Activated CD4-positive, alpha-beta T cell treated with anti-CD3 and anti-CD28 coated beads, Interleukin-2, amount 50 U/mL, for 4 hours (primary cell): Measurements from ENCODE around the gene ZDHHC11.
"Not testable (repeated sequence)": the region's sequence is repeated elsewhere in the genome, so short reads cannot be mapped to it uniquely, and the experiment has no call there.

ENCODE experiments used
- DNase-seq, 2 experiments: peaks; one replicate each; pipeline ENCODE4 v3.0.0-alpha.2; 2020

ZDHHC11 gene

GRCh38 chr5:858726-859125 is 7.9 kb upstream of the ZDHHC11 start:
- no peak for DNase-seq

GRCh38 chr5:856531-857425 is 6.0 kb upstream of the ZDHHC11 start:
- no peak for DNase-seq

GRCh38 chr5:855771-856530 is 5.2 kb upstream of the ZDHHC11 start:
- DNase-seq = no peak

GRCh38 chr5:854966-855743 is 4.4 kb upstream of the ZDHHC11 start:
- no peak for DNase-seq

- no peak for DNase-seq
These were observed 3.4 kb upstream of the ZDHHC11 start for GRCh38 chr5:854217-854616.

- not testable (repeated sequence) for DNase-seq
These were observed 2.8 kb upstream of the ZDHHC11 start for GRCh38 chr5:853416-854090.

- no peak for DNase-seq
These were observed 1.9 kb upstream of the ZDHHC11 start for GRCh38 chr5:852431-853401.

GRCh38 chr5:852018-852417 is 1.2 kb upstream of the ZDHHC11 start:
- no peak for DNase-seq

- DNase-seq = no peak
These were observed 767 bp upstream of the ZDHHC11 start for GRCh38 chr5:851553-851952.

- DNase-seq = no peak
These were observed 290 bp upstream of the ZDHHC11 start for GRCh38 chr5:851076-851475.

GRCh38 chr5:849651-850301 is 1.0 kb downstream of the ZDHHC11 start:
- DNase-seq = no peak

- DNase-seq = no peak
These were observed 2.1 kb downstream of the ZDHHC11 start for GRCh38 chr5:848671-849111.

GRCh38 chr5:847736-848135 is 3.0 kb downstream of the ZDHHC11 start:
- DNase-seq = not testable (repeated sequence)

- not testable (repeated sequence) for DNase-seq
These were observed 3.6 kb downstream of the ZDHHC11 start for GRCh38 chr5:847212-847611.

GRCh38 chr5:846602-847091 is 4.1 kb downstream of the ZDHHC11 start:
- not testable (repeated sequence) for DNase-seq

GRCh38 chr5:845676-846601 is 4.8 kb downstream of the ZDHHC11 start:
- DNase-seq = not testable (repeated sequence)

- DNase-seq = not testable (repeated sequence)
These were observed 5.6 kb downstream of the ZDHHC11 start for GRCh38 chr5:845031-845675.

GRCh38 chr5:844426-844825 is 6.4 kb downstream of the ZDHHC11 start:
- DNase-seq = not testable (repeated sequence)

GRCh38 chr5:843926-844325 is 6.9 kb downstream of the ZDHHC11 start:
- DNase-seq = not testable (repeated sequence)
